Omental fat pad (tissue), 4 donors: ENCODE measurements around the gene MICAL1. TPM values are rescaled to one million over a fixed set of nuclear protein-coding genes. Genes with fewer than 3 reads are reported as not detected.

ENCODE experiments used
- ATAC-seq: fragments of 150-250 bp; one replicate; pipeline ENCODE4 v1.9.1; 2016; ENCODE audit warnings: mild to moderate bottlenecking, moderate library complexity; ENCODE audit not compliant: low FRiP score
- DNase-seq: peaks from one replicate; pipeline ENCODE4 v3.0.0-alpha.2; 2019; ENCODE audit warnings: low spot score
- total RNA-seq, 4 donors: library from RNA; depleted of rRNA; stranded (reverse); fragments of >200 nt; gene quantifications; one replicate each; pipeline ENCODE4 v1.1.0, GENCODE V29; 2016
- TF ChIP-seq, protein P1 (sequence below), 3 donors: fragments of 450-650 bp; IDR thresholded peaks; one replicate each; pipeline ENCODE4 v1.5.1; 2016 to 2017; ENCODE audit warnings: antibody characterized with exemption in 3 of 3, mild to moderate bottlenecking in 3 of 3, moderate library complexity in 2 of 3

Gene MICAL1, protein sequence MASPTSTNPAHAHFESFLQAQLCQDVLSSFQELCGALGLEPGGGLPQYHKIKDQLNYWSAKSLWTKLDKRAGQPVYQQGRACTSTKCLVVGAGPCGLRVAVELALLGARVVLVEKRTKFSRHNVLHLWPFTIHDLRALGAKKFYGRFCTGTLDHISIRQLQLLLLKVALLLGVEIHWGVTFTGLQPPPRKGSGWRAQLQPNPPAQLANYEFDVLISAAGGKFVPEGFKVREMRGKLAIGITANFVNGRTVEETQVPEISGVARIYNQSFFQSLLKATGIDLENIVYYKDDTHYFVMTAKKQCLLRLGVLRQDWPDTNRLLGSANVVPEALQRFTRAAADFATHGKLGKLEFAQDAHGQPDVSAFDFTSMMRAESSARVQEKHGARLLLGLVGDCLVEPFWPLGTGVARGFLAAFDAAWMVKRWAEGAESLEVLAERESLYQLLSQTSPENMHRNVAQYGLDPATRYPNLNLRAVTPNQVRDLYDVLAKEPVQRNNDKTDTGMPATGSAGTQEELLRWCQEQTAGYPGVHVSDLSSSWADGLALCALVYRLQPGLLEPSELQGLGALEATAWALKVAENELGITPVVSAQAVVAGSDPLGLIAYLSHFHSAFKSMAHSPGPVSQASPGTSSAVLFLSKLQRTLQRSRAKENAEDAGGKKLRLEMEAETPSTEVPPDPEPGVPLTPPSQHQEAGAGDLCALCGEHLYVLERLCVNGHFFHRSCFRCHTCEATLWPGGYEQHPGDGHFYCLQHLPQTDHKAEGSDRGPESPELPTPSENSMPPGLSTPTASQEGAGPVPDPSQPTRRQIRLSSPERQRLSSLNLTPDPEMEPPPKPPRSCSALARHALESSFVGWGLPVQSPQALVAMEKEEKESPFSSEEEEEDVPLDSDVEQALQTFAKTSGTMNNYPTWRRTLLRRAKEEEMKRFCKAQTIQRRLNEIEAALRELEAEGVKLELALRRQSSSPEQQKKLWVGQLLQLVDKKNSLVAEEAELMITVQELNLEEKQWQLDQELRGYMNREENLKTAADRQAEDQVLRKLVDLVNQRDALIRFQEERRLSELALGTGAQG
- total RNA-seq: 10 to 100 TPM; 14.0 to 48.7 (median 30.2) TPM

DNA sequence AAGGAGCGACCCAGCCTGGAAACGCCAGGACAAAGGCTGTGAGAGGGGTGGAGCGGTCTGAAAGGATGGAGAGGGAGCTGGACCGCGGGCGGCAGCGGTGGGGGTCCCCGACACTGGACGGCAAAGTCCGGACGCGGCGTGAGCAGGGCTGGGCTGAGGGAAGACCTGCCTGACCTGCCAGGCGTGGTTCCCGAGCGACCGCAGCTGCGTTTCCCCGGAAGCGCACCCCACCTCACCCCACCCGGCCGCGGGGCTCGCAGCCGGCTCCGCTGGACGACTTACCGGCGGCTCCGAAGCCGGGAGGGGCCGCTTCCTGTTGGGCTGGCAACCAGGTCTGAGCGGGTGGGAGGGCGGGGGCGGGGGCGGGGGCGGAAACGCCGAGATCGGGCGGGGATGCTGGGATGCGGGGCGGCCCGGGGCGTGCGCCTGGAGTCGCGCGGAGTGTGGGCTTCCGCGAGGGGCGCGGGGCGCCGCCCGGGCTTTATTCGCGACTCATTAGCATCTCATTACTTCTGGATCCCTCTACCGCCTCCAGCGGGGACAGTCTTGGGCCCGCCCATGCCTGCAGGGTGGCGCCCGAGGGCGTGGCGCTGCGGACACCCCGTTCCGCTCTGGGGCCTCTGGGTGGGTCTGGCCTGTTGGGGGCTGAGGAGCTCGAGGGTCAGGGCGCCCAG is at the start of gene MICAL1:
Gene MICAL1, minus strand, starts transcription at position 336 of the 674 bp plus-strand sequence. CDS start 1,576 bp downstream, outside the sequence.
- TF ChIP-seq, protein P1, sequence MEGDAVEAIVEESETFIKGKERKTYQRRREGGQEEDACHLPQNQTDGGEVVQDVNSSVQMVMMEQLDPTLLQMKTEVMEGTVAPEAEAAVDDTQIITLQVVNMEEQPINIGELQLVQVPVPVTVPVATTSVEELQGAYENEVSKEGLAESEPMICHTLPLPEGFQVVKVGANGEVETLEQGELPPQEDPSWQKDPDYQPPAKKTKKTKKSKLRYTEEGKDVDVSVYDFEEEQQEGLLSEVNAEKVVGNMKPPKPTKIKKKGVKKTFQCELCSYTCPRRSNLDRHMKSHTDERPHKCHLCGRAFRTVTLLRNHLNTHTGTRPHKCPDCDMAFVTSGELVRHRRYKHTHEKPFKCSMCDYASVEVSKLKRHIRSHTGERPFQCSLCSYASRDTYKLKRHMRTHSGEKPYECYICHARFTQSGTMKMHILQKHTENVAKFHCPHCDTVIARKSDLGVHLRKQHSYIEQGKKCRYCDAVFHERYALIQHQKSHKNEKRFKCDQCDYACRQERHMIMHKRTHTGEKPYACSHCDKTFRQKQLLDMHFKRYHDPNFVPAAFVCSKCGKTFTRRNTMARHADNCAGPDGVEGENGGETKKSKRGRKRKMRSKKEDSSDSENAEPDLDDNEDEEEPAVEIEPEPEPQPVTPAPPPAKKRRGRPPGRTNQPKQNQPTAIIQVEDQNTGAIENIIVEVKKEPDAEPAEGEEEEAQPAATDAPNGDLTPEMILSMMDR (IDR thresholded peaks at IDR 0.05): no peak
- ATAC-seq (peak; percentile 75), DNase-seq (no peak)

DNA sequence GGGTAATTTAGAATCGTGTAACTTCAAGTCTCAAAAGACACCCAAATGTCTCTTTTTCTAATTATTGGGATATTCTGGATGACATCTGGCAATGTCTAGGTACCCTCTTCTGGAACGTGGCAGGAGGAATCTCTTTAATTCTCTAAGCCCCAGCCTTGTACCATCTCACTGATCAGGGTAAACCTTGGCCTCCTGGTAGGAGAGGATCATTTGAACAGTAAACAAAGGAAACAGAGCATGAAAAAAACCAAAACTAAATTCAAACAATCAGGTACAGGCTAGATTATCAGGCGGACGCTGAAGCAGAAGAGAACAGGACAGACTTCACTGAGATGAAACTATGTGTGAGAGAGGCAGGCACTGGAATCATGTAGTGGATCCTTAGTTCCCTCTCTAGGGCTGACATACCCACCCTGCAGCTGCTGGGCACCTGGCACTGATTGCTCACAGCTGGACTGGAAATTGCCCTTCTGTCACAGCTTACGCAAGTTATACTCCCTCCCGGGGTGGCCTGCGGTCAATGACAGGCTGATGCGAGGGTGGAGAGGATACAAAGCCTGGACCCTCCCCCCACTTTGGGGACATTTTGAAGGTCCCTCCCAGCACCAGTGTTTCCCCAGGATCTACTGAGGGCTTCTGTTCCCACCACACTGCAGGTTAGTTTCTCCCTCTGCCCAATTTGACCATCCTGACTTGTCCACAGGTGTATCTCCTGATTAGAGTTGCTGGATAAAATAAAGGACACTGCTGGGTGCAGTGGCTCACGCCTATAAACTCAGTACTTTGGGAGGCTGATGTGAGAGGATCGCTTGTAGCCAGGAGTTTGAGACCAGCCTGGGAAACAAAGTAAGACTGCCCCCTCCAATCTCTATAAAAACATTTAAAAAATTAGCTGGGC is 48.0 kb upstream of the MICAL1 start:
- no peak for ATAC-seq
- TF ChIP-seq, protein P1 (IDR thresholded peaks at IDR 0.05): no peak
- no peak for DNase-seq

DNA sequence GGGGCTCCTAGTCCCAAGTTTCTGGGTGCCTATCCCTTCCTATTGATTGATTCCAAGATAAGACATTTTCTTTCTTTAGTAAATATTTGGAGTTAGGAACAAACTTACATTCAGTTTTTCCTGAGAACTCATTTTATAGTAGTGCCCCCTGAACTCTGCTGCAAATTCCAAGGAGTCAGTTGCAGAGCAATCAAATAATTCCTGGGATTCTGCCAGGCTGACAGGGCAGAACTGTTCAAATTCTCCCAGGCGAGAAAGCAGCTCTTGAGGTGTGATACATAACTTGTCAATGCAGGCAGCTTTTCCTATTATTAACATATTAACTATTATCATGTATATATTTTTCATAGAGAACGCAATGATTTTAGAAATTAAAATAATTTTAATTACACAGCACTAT is 43.4 kb upstream of the MICAL1 start:
- DNase-seq (no peak), ATAC-seq (no peak)
- TF ChIP-seq, protein P1 (IDR thresholded peaks at IDR 0.05): no peak

DNA sequence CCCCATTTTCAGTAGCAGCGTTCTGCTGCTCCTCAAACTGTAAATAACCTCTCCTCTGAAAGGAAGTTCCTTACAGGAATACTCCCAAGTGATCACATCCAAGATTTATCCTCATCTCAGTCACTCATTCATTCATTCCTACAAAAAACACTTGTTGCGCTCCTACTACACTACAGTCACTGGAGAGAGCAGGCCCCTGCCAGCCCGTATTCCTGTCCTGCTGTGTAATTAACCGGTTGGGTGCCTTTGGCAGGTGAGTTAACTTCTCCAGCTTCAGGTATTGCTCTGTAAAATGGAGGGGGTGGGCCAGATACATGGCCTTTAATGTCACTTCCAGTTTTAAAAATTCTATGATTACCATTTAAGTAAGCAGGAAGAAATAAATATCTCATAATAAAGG is 42.5 kb upstream of the MICAL1 start:
- no peak for DNase-seq
- no peak for ATAC-seq
- TF ChIP-seq, protein P1 (IDR thresholded peaks at IDR 0.05): no peak

DNA sequence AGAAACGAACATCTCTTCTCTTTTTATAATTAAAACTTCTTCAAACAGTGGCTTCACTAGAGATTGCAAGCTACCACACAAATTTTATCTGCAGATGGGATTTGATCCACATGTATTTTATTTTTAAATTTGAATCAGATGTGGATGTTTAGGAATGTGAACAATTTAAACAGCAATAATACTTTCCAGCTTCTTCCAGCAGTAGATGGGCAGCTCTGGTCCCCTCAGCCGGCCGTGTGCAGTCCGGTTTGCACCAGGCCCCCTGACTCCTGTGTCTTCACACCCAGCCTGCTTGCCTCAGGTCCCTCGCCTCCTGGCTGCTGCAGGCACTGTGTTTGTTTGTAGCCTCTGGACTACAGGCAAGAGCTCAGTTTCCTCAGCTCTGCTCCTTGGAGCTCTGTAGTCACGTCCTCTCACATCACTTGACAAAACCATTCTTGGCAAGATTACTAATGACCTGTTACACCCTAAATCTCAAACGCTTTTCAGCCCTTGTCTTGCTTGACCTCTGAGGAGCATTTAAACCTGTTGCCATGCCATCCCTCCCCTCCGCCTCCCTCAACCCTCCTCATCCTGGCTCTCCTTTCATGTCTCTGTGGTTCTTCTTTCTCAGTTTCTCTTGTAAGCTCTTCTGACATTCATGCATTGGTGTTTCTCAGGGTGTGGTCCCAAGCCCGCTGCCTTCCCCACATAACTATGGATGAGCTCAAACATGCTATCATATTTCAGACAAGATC is 40.6 kb upstream of the MICAL1 start:
- ATAC-seq: no peak

More for the DNA sequence above, 40.6 kb upstream of the MICAL1 start:
- TF ChIP-seq, protein P1 (IDR thresholded peaks at IDR 0.05): no peak
- DNase-seq: no peak
